Natural killer cell (primary cell): ENCODE measurements around the gene TEPSIN. TPM values are rescaled to one million over a fixed set of nuclear protein-coding genes. Genes with fewer than 3 reads are reported as not detected.

ENCODE experiments used
- ATAC-seq, 3 donors: fragments of 150-1000 bp in 2 of 3; fragments of 200-7000 bp in 1 of 3; cut with Tn5 transposase; 1 replicate in 1 of 3; 2 replicates in 2 of 3; pipeline ENCODE4 v1.10.0; 2021; ENCODE audit warnings: mild to moderate bottlenecking in 2 of 3, moderate library complexity in 2 of 3
- DNase-seq, 2 donors: peaks; one replicate each; pipeline versions ENCODE4 v3.0.0 to v3.0.0-alpha.2; 2013 to 2021; ENCODE audit warnings: mixed read lengths in 1 of 2
- H3K27ac ChIP-seq: one replicate; pipeline ENCODE4 v1.5.1; 2013; ENCODE audit warnings: mild to moderate bottlenecking, low read length
- H3K27me3 ChIP-seq: one replicate; pipeline ENCODE4 v1.6.1; 2013; ENCODE audit warnings: low read length; ENCODE audit not compliant: control insufficient read depth, insufficient read depth
- H3K36me3 ChIP-seq: one replicate; pipeline ENCODE4 v1.6.1; 2013; ENCODE audit warnings: low read length; ENCODE audit not compliant: control insufficient read depth, insufficient read depth
- H3K4me1 ChIP-seq: one replicate; pipeline ENCODE4 v1.6.1; 2013; ENCODE audit warnings: low read length; ENCODE audit not compliant: control insufficient read depth, insufficient read depth
- H3K4me3 ChIP-seq: one replicate; pipeline ENCODE4 v1.5.1; 2013; ENCODE audit warnings: low read length
- H3K9me3 ChIP-seq: one replicate; pipeline ENCODE4 v1.6.1; 2013; ENCODE audit warnings: low read length; ENCODE audit not compliant: control insufficient read depth, insufficient read depth
- H3K27ac Mint-ChIP-seq, 2 donors: one replicate each; pipeline ENCODE4 v1.8.0; 2022; ENCODE audit warnings: mild to moderate bottlenecking in 2 of 2, mixed read lengths in 2 of 2, moderate library complexity in 1 of 2
- H3K27me3 Mint-ChIP-seq, 2 donors: one replicate each; pipeline ENCODE4 v1.8.0; 2022; ENCODE audit warnings: low read depth in 2 of 2, mixed read lengths in 2 of 2
- H3K36me3 Mint-ChIP-seq: one replicate; pipeline ENCODE4 v1.8.0; 2022; ENCODE audit warnings: mixed read lengths
- H3K4me1 Mint-ChIP-seq, 2 donors: one replicate each; pipeline ENCODE4 v1.8.0; 2022; ENCODE audit warnings: mixed read lengths in 2 of 2
- H3K4me3 Mint-ChIP-seq: one replicate; pipeline ENCODE4 v1.8.0; 2022; ENCODE audit warnings: mild to moderate bottlenecking, moderate library complexity, mixed read lengths
- H3K9me3 Mint-ChIP-seq, 2 donors: one replicate each; pipeline ENCODE4 v1.8.0; 2022; ENCODE audit warnings: mixed read lengths in 2 of 2
- WGBS: methylation state at CpG from one replicate; pipeline ENCODE4 v1.1.7; 2013; ENCODE audit warnings: missing lambda C conversion rate; ENCODE audit not compliant: insufficient coverage; 5-methylcytosine and 5-hydroxymethylcytosine counted together
- intact Hi-C: fragments of 100-400 bp; cut with micrococcal nuclease; formaldehyde crosslinking; loops from one replicate; pipeline ENCODE4 v1.14.2; 2022
- total RNA-seq, 4 donors: library from RNA; stranded (reverse); fragments of 120-200 nt in 1 of 4; gene quantifications; one replicate each; pipeline versions ENCODE4 v1.2.3 to v1.2.4, GENCODE V29; 2013 to 2022
- TF ChIP-seq, protein P1 (sequence below): fragments of 200-600 bp; IDR thresholded peaks from one replicate; pipeline ENCODE4 v1.8.0; 2022; ENCODE audit warnings: antibody characterized with exemption

TEPSIN gene
- total RNA-seq, 3 donors from 2014 or later (not counting 1 experiment from before 2014, with no cell fraction given): 89.8 to 137 (median 126) TPM

DNA sequence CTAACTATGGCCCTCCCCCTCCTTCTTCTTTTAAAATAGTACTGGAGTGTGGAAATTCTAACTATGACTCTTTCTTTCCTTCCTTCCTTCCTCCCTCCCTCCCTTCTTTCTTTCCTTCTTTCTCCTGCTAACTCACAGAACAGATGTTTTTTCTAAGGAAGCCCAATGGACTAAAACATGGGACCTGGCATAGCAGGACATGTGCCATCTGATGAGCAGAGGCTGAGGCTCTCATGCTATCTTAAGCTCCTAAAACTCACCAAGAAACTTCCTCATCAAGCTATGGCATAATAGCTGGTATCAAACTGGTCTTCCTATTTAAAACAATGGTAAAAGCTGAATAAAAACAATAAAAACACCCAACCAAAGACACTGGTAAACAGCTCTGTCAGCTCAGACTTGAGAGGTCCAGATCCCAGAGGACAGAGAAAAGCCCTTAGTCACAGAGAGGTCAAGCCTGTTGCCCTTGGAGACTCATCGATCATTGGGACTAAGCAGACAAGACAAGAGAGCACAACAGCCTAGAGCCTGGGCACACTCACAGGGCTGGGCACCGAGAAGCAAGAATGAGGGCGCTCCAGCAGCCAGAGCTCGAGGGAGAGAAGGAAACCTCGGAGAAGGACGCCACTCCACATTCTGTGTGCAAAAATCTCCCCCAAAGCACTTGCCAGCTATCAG is 28.7 kb upstream of the TEPSIN start:
- no peaks in the 10 kb centered on the region for H3K27me3 ChIP-seq
- TF ChIP-seq, protein P1, sequence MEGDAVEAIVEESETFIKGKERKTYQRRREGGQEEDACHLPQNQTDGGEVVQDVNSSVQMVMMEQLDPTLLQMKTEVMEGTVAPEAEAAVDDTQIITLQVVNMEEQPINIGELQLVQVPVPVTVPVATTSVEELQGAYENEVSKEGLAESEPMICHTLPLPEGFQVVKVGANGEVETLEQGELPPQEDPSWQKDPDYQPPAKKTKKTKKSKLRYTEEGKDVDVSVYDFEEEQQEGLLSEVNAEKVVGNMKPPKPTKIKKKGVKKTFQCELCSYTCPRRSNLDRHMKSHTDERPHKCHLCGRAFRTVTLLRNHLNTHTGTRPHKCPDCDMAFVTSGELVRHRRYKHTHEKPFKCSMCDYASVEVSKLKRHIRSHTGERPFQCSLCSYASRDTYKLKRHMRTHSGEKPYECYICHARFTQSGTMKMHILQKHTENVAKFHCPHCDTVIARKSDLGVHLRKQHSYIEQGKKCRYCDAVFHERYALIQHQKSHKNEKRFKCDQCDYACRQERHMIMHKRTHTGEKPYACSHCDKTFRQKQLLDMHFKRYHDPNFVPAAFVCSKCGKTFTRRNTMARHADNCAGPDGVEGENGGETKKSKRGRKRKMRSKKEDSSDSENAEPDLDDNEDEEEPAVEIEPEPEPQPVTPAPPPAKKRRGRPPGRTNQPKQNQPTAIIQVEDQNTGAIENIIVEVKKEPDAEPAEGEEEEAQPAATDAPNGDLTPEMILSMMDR: no peak
- no peaks in the 10 kb centered on the region for H3K9me3 ChIP-seq
- Mint-ChIP-seq H3K4me3 (no peak overlapping the region), H3K4me1 (peaks cover 5 to 7% of the 10 kb centered on the region in 2 donors), H3K36me3 (no peaks in the 10 kb centered on the region), H3K27ac (no peak overlapping the region), H3K9me3 (no peaks in the 10 kb centered on the region), H3K27me3 (no peaks in the 10 kb centered on the region)
- no peak overlapping the region for H3K4me3 ChIP-seq
- WGBS: 92% methylated on average over 5 of the region's 6 CpGs
- H3K36me3 ChIP-seq: peaks cover 66% of the 10 kb centered on the region
- intact Hi-C loops: no loop called here
- ATAC-seq (no peak), DNase-seq (no peak)
- H3K27ac ChIP-seq: no peak overlapping the region
- no peaks in the 10 kb centered on the region for H3K4me1 ChIP-seq

DNA sequence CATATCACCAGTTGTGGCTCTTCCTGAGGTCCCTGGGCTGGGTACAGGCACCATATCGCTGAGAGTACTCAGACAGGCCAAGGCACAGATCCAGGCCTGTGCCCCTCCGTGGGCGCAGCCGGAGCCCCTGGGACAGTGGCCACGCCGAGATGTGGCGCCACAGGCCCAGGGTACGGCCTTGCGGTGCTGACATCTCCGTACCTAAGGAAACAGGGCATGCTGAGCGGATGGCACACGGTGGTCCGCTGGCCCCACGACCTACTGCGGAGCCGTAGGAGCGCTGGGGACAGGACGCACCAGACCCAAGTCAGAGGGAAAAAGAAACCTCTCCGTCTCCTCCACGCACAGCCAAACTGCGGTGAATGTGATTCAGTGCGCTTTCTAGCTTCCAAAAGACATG is 26.7 kb upstream of the TEPSIN start:
- Mint-ChIP-seq H3K27me3 (no peaks in the 10 kb centered on the region), H3K9me3 (no peaks in the 10 kb centered on the region), H3K36me3 (no peaks in the 10 kb centered on the region)

DNA sequence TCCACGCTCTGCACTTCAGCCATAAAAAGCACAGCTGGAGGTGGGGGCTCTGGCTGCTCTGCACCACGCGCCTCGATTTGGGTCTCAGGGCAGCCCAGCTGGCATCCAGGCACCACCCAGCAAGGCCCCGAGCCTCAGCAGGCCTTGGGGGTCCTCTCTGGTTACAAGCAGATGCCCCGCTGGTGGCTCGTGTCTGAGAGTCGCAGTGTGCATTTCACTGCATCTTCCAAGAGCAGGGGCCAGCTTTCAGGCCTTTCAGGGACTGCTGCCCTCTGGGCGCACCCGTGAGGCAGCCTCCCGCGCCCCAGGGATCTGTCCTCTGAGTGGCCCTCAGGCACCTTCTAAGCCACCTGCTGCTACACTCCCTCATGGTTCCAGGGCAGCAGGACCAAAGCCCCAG is 25.8 kb upstream of the TEPSIN start:
- TF ChIP-seq, protein P1: no peak
- intact Hi-C loops: no loop called here
- no peak overlapping the region for H3K4me3 Mint-ChIP-seq
- no peaks in the 10 kb centered on the region for H3K27me3 Mint-ChIP-seq
- DNase-seq: no peak
- WGBS: 97% methylated on average over 12 of the region's 12 CpGs
- H3K9me3 Mint-ChIP-seq: no peaks in the 10 kb centered on the region
- Histone ChIP-seq H3K4me1 (no peaks in the 10 kb centered on the region), H3K36me3 (peaks cover 80% of the 10 kb centered on the region), H3K27ac (no peak overlapping the region), H3K4me3 (no peak overlapping the region), H3K9me3 (no peaks in the 10 kb centered on the region), H3K27me3 (no peaks in the 10 kb centered on the region)
- H3K27ac Mint-ChIP-seq: no peak overlapping the region
- ATAC-seq: no peak
- H3K4me1 Mint-ChIP-seq: peaks cover 5 to 7% of the 10 kb centered on the region in 2 donors
- no peaks in the 10 kb centered on the region for H3K36me3 Mint-ChIP-seq

More for the DNA sequence above, 26.7 kb upstream of the TEPSIN start:
- no peak overlapping the region for H3K27ac ChIP-seq
- DNase-seq (no peak), ATAC-seq (no peak)
- no peaks in the 10 kb centered on the region for H3K27me3 ChIP-seq
- H3K4me1 ChIP-seq: no peaks in the 10 kb centered on the region
- H3K4me1 Mint-ChIP-seq: peaks cover 5 to 7% of the 10 kb centered on the region in 2 donors
- TF ChIP-seq, protein P1: no peak
- 98% methylated on average over 22 of the region's 22 CpGs for WGBS
- intact Hi-C loops: no loop called here
- no peaks in the 10 kb centered on the region for H3K9me3 ChIP-seq
- no peak overlapping the region for H3K27ac Mint-ChIP-seq
- peaks cover 80% of the 10 kb centered on the region for H3K36me3 ChIP-seq
- H3K4me3 Mint-ChIP-seq: no peak overlapping the region
- H3K4me3 ChIP-seq: no peak overlapping the region
